ENCODE measurements around the gene KRTAP25-1. TPM values are rescaled to one million over a fixed set of nuclear protein-coding genes. Genes with fewer than 3 reads are reported as not detected.

The KRTAP25-1 gene
- total RNA-seq, 4 donors from 2014 or later = not detected

DNA sequence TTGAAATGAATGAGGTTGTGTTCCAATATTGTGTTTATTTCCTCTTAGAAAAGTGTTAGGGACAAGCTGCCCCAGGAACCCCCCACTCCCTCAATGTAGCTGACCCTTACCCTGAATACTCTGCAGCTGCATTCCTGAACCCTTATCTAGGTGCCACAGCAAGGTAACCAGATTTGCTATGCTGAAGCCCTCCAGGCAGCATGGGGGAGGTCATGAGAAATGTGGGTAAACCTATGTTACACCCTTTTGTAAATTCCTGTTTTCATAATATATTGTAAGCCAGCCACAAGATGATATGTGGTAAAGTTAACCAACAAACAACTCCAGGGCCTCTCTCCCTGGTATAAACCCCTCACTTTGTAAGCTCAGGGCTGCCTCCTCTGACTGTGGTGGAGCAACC is 45.6 kb downstream of the KRTAP25-1 start:
- H3K27ac ChIP-seq = no peak overlapping the region
- DNase-seq = no peak
- intact Hi-C loops (cut with DNase I) = no loop called here
- no peaks in the 10 kb centered on the region for H3K4me1 ChIP-seq
- H3K9me3 ChIP-seq = no peaks in the 10 kb centered on the region
- no peaks in the 10 kb centered on the region for H3K27me3 ChIP-seq
- no peaks in the 10 kb centered on the region for H3K36me3 ChIP-seq
- TF ChIP-seq, protein P1, sequence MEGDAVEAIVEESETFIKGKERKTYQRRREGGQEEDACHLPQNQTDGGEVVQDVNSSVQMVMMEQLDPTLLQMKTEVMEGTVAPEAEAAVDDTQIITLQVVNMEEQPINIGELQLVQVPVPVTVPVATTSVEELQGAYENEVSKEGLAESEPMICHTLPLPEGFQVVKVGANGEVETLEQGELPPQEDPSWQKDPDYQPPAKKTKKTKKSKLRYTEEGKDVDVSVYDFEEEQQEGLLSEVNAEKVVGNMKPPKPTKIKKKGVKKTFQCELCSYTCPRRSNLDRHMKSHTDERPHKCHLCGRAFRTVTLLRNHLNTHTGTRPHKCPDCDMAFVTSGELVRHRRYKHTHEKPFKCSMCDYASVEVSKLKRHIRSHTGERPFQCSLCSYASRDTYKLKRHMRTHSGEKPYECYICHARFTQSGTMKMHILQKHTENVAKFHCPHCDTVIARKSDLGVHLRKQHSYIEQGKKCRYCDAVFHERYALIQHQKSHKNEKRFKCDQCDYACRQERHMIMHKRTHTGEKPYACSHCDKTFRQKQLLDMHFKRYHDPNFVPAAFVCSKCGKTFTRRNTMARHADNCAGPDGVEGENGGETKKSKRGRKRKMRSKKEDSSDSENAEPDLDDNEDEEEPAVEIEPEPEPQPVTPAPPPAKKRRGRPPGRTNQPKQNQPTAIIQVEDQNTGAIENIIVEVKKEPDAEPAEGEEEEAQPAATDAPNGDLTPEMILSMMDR (IDR thresholded peaks at IDR 0.05) = no peak
- no peak for TF ChIP-seq POLR2A (IDR thresholded peaks at IDR 0.05)
- H3K4me3 ChIP-seq (replicated peaks in 1 of 3) = no peak overlapping the region

DNA sequence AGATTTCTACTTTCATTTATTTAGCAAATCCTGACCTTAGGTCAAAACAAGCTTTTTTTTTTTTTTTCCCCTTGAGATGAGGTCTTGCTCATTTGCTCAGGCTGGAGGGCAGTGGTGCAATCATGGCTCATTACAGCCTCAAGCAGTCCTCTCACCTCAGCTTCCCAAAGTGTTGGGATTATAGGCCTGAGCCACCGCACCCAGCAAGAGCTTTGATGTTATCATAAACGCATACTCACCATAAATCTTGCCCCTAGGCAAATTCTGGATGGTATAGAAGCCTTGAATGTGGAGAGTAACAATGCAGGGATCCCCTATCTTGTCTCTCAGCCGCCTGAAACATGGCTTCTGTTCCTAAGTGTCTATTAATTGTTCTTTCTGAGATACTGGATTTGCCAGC is 48.7 kb downstream of the KRTAP25-1 start:
- no peak for TF ChIP-seq POLR2A (IDR thresholded peaks at IDR 0.05)
- TF ChIP-seq, protein P1 (IDR thresholded peaks at IDR 0.05) = no peak
- DNase-seq = no peak
- no peaks in the 10 kb centered on the region for H3K27me3 ChIP-seq
- intact Hi-C loops (cut with DNase I) = no loop called here
- 80 to 82% methylated on average over 3 of the region's 3 CpGs for WGBS, 2 donors
- no peaks in the 10 kb centered on the region for H3K9me3 ChIP-seq
- H3K36me3 ChIP-seq = no peaks in the 10 kb centered on the region
- H3K4me3 ChIP-seq (replicated peaks in 1 of 3) = no peak overlapping the region
- no peaks in the 10 kb centered on the region for H3K4me1 ChIP-seq
- H3K27ac ChIP-seq = no peak overlapping the region

Other genes with a start within 250 kb of the KRTAP25-1 start
- gene CLDN17, start 122.7 kb downstream of the KRTAP25-1 start, total RNA-seq = not detected
- gene CLDN8, start 73.4 kb downstream of the KRTAP25-1 start, total RNA-seq = 10 to 100 TPM in 3 of 4 donors, 1 to 10 TPM in 1; 8.9 to 55.6 (median 32.6) TPM
- gene KRTAP24-1, start 6.6 kb downstream of the KRTAP25-1 start, total RNA-seq = not detected
- not detected for gene KRTAP26-1, start 30.8 kb upstream of the KRTAP25-1 start, total RNA-seq
- gene KRTAP27-1, start 48.2 kb upstream of the KRTAP25-1 start, total RNA-seq = not detected
- gene KRTAP23-1, start 59.1 kb upstream of the KRTAP25-1 start, total RNA-seq = not detected
- gene KRTAP13-2, start 82.8 kb upstream of the KRTAP25-1 start, total RNA-seq = not detected
- not detected for gene KRTAP13-1, start 106.5 kb upstream of the KRTAP25-1 start, total RNA-seq
- not detected for gene KRTAP13-3, start 136.4 kb upstream of the KRTAP25-1 start, total RNA-seq
- not detected for gene KRTAP13-4, start 140.7 kb upstream of the KRTAP25-1 start, total RNA-seq
- gene KRTAP15-1, start 150.8 kb upstream of the KRTAP25-1 start, total RNA-seq = not detected
- not detected for gene KRTAP19-1, start 190.9 kb upstream of the KRTAP25-1 start, total RNA-seq
- not detected for gene KRTAP19-2, start 197.9 kb upstream of the KRTAP25-1 start, total RNA-seq
- gene KRTAP19-3, start 202.5 kb upstream of the KRTAP25-1 start, total RNA-seq = not detected
- not detected for gene KRTAP19-4, start 207.7 kb upstream of the KRTAP25-1 start, total RNA-seq
- not detected for gene KRTAP19-5, start 212.6 kb upstream of the KRTAP25-1 start, total RNA-seq